Calu3 (cell line): ENCODE results near the gene S1PR3. TPM values are rescaled to one million over a fixed set of nuclear protein-coding genes. Genes with fewer than 3 reads are reported as not detected.

Source experiments
- BruUV-seq: library from RNA; stranded (reverse); fragments of 400-500 nt; replicated peaks from 2 replicates; lab custom pipeline; 2021; lab: Mats Ljungman, UMichigan
- CTCF ChIA-PET: fragments of 300-600 bp; sonication (Branson Sonifier 250); formaldehyde crosslinking; loops from one replicate; lab custom pipeline; 2022; ENCODE audit warnings: antibody characterized with exemption; lab: Charles Lee
- DNase-seq: peaks from one replicate; pipeline ENCODE4 v3.0.0; 2022
- H3K27ac Mint-ChIP-seq: one replicate; pipeline ENCODE4 v1.8.0; 2022; ENCODE audit warnings: mixed read lengths; ENCODE audit not compliant: unreplicated experiment
- H3K27me3 Mint-ChIP-seq: one replicate; pipeline ENCODE4 v1.8.0; 2022; ENCODE audit warnings: mixed read lengths; ENCODE audit not compliant: unreplicated experiment
- H3K36me3 Mint-ChIP-seq: one replicate; pipeline ENCODE4 v1.8.0; 2022; ENCODE audit warnings: mild to moderate bottlenecking, moderate library complexity, mixed read lengths; ENCODE audit not compliant: insufficient read depth, unreplicated experiment
- H3K4me1 Mint-ChIP-seq: one replicate; pipeline ENCODE4 v1.8.0; 2022; ENCODE audit warnings: mild to moderate bottlenecking, low read depth, mixed read lengths; ENCODE audit not compliant: unreplicated experiment
- H3K4me3 Mint-ChIP-seq: one replicate; pipeline ENCODE4 v1.8.0; 2022; ENCODE audit warnings: mild to moderate bottlenecking, low read depth, moderate library complexity, mixed read lengths; ENCODE audit not compliant: unreplicated experiment
- H3K9me3 Mint-ChIP-seq: one replicate; pipeline ENCODE4 v1.8.0; 2022; ENCODE audit warnings: low read depth, mixed read lengths; ENCODE audit not compliant: unreplicated experiment
- CTCF ChIP-seq: fragments of 200-600 bp; IDR thresholded peaks from one replicate; pipeline ENCODE4 v1.8.0; 2022; ENCODE audit warnings: antibody characterized with exemption; ENCODE audit not compliant: unreplicated experiment
- intact Hi-C: fragments of 100-400 bp; cut with micrococcal nuclease; formaldehyde crosslinking; loops from one replicate; pipeline ENCODE4 v1.10.0; 2022; ENCODE audit not compliant: unreplicated experiment
- total RNA-seq: library from RNA; stranded (reverse); gene quantifications from 2 replicates; pipeline ENCODE4 v1.2.3, GENCODE V29; 2022

The S1PR3 gene
- total RNA-seq, 1 experiment from 2014 or later: 0.66 TPM

GRCh38 chr9:88993871-88994460 is 2.7 kb downstream of the S1PR3 start:
- H3K4me3 Mint-ChIP-seq: no peak overlapping the region
- CTCF ChIA-PET: no interaction called here

GRCh38 chr9:88994469-88995199 is 3.4 kb downstream of the S1PR3 start:
- intact Hi-C loops: loop anchor here (5.0 kb wide), 1 partner anchor 887 kb away; no protein-coding TSS in a partner anchor
- no peak for TF ChIP-seq CTCF
- no peaks in the 10 kb centered on the region for H3K27me3 Mint-ChIP-seq
- no peaks in the 10 kb centered on the region for H3K36me3 Mint-ChIP-seq
- no peak overlapping the region for H3K4me3 Mint-ChIP-seq
- BruUV-seq: no TSS peak
- H3K9me3 Mint-ChIP-seq: no peaks in the 10 kb centered on the region
- DNase-seq: no peak
- no peak overlapping the region for H3K27ac Mint-ChIP-seq
- CTCF ChIA-PET: no interaction called here
- H3K4me1 Mint-ChIP-seq: no peaks in the 10 kb centered on the region

More at GRCh38 chr9:88993871-88994460, 2.7 kb downstream of the S1PR3 start:
- intact Hi-C loops: no loop called here
- no peak for DNase-seq
- H3K36me3 Mint-ChIP-seq: no peaks in the 10 kb centered on the region
- no peaks in the 10 kb centered on the region for H3K9me3 Mint-ChIP-seq
- TF ChIP-seq CTCF: no peak
- H3K27ac Mint-ChIP-seq: no peak overlapping the region
- no TSS peak for BruUV-seq
- H3K27me3 Mint-ChIP-seq: no peaks in the 10 kb centered on the region
- no peaks in the 10 kb centered on the region for H3K4me1 Mint-ChIP-seq

GRCh38 chr9:88995200-88995577 is 3.9 kb downstream of the S1PR3 start:
- Mint-ChIP-seq H3K4me1 (no peaks in the 10 kb centered on the region), H3K27ac (no peak overlapping the region), H3K4me3 (no peak overlapping the region), H3K27me3 (no peaks in the 10 kb centered on the region), H3K9me3 (no peaks in the 10 kb centered on the region), H3K36me3 (no peaks in the 10 kb centered on the region)
- no peak for DNase-seq
- no TSS peak for BruUV-seq
- CTCF ChIA-PET: no interaction called here
- intact Hi-C loops: loop anchor here (5.0 kb wide), 1 partner anchor 888 kb away; no protein-coding TSS in a partner anchor
- TF ChIP-seq CTCF: no peak

- BruUV-seq: no TSS peak
- Mint-ChIP-seq H3K4me1 (no peaks in the 10 kb centered on the region), H3K36me3 (no peaks in the 10 kb centered on the region), H3K27me3 (no peaks in the 10 kb centered on the region), H3K9me3 (no peaks in the 10 kb centered on the region), H3K27ac (no peak overlapping the region), H3K4me3 (no peak overlapping the region)
- DNase-seq: no peak
- no peak for TF ChIP-seq CTCF
- intact Hi-C loops: loop anchor here (5.0 kb wide), 1 partner anchor 888 kb away; no protein-coding TSS in a partner anchor
- CTCF ChIA-PET: no interaction called here
These were observed 4.4 kb downstream of the S1PR3 start for GRCh38 chr9:88995627-88996026.
